NCI-H1694 treated with DMSO at 0.1 percent for 48 hours (cell line): ENCODE results near the gene ADI1.

Source experiments
- DNase-seq: peaks from one replicate; lab custom pipeline; 2025; lab: John Stamatoyannopoulos, UW

The ADI1 gene

GRCh38 chr2:3480352-3481010 is 38.9 kb downstream of the ADI1 start:
- DNase-seq: no peak

- no peak for DNase-seq
Measured at GRCh38 chr2:3479430-3480320, 39.7 kb downstream of the ADI1 start.

GRCh38 chr2:3478846-3479385 is 40.4 kb downstream of the ADI1 start:
- DNase-seq: no peak

GRCh38 chr2:3476985-3477327 is 42.4 kb downstream of the ADI1 start:
- DNase-seq: no peak

- DNase-seq: no peak
Measured at GRCh38 chr2:3476321-3476984, 42.9 kb downstream of the ADI1 start.

- no peak for DNase-seq
Measured at GRCh38 chr2:3475771-3476170, 43.6 kb downstream of the ADI1 start.

- DNase-seq: no peak
Measured at GRCh38 chr2:3472966-3473365, 46.4 kb downstream of the ADI1 start.

GRCh38 chr2:3472296-3472695 is 47.0 kb downstream of the ADI1 start:
- DNase-seq: no peak

- no peak for DNase-seq
Measured at GRCh38 chr2:3470856-3471737, 48.2 kb downstream of the ADI1 start.

- no peak for DNase-seq
Measured at GRCh38 chr2:3470166-3470651, 49.1 kb downstream of the ADI1 start.

- DNase-seq: no peak
Measured at GRCh38 chr2:3469486-3469885, 49.8 kb downstream of the ADI1 start.

GRCh38 chr2:3468296-3468988 is 50.9 kb downstream of the ADI1 start:
- no peak for DNase-seq

GRCh38 chr2:3467654-3468053 is 51.7 kb downstream of the ADI1 start:
- DNase-seq: no peak

GRCh38 chr2:3466966-3467365 is 52.4 kb downstream of the ADI1 start:
- DNase-seq: no peak

GRCh38 chr2:3466482-3466863 is 52.9 kb downstream of the ADI1 start:
- no peak for DNase-seq

- no peak for DNase-seq
Measured at GRCh38 chr2:3465844-3466481, 53.4 kb downstream of the ADI1 start.

GRCh38 chr2:3465328-3465727 is 54.0 kb downstream of the ADI1 start:
- DNase-seq: no peak

- no peak for DNase-seq
Measured at GRCh38 chr2:3464401-3465005, 54.8 kb downstream of the ADI1 start.

- DNase-seq: no peak
Measured at GRCh38 chr2:3463944-3464343, 55.4 kb downstream of the ADI1 start.

GRCh38 chr2:3463186-3463835 is 56.0 kb downstream of the ADI1 start:
- no peak for DNase-seq
